UCSD-AML1 (cell line): ENCODE data around the gene PHGDH.
"Not testable (repeated sequence)": the region's sequence is repeated elsewhere in the genome, so short reads cannot be mapped to it uniquely, and the experiment has no call there.

ENCODE experiments used
- DNase-seq: peaks from one replicate; lab custom pipeline; 2025; ENCODE audit not compliant: unreplicated experiment; lab: John Stamatoyannopoulos, UW

The PHGDH gene

GRCh38 chr1:119711804-119712341 is at the start of gene PHGDH:
TSS of gene PHGDH (plus strand) at chr1:119711934. CDS start at chr1:119712023, 89 bp downstream.
- DNase-seq, result peak; percentile 63

DNA sequence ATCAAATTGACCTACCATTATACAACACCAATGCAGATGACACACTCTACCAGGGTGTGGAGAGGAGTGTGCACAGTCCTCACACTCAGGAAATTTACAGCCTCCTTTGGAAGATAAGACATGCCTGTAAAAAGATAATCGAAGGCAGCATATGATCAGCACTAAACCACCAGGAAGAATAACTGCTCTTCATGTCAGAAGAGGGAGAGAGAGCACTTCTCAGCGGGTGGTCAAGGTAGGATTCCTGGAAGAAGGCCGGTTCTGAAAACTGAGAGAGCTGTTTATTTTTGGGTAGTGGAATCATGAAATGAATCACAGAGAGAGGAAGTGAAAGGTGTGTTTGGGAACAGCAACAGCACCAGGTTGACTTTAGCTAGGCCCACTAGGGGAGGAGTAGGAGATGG is 49.7 kb upstream of the PHGDH start:
- DNase-seq, result no peak

DNA sequence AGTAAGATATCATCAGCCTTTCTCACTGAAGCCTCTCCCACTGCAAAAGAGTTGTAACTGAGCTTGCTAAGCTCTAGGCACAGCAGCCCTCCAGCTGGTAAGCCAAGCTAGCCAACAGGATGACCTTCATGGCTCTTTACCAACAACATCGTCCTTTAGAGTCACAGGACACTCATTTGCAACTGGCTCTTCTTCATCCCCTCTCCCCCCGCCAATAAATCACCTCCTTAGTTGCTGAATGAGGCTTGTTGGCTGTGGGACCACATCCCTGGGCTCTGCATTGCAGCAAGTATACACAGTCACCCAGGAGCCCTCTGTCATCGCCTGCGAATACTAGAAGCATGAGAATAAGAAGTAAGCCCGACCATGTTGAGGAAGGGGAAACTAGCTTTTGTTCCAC is 47.7 kb upstream of the PHGDH start:
- no peak for DNase-seq

DNA sequence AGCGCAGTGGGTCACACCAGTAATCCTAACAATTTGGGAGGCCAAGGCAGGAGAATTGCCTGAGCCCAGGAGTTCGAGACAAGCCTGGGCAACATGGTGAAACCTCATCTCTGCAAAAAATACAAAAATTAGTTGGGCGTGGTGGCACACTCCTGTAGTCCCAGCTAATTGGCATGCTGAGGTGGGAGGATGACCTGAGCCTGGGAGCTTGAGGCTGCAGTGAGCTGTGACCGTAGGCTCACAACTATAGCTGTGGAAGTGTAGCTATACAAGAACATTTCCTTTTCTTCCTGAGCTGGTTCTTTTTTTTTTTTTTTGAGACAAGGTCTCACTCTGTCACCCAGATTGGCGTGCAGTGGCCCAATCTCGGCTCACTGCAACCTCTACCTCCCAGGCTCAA is 44.6 kb upstream of the PHGDH start:
- DNase-seq, result no peak

DNA sequence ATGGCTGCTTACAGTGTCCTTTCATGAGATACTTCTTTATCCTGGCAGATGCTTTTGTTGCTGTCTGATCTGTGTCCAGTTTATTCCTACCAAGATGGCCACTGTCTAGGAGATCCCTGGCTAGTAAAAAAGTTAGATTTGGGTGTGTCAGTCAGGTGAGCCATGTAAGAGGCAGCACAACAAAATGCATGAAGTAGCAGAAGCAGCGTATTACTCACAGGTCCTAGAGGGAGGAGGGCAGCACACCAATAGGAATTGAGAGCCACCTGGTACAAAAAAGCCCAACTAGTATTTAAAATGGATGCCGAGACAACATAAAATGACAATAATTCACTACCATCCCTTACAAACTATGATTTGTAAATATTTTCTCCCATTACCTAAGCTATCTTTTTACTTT is 40.8 kb upstream of the PHGDH start:
- no peak for DNase-seq

DNA sequence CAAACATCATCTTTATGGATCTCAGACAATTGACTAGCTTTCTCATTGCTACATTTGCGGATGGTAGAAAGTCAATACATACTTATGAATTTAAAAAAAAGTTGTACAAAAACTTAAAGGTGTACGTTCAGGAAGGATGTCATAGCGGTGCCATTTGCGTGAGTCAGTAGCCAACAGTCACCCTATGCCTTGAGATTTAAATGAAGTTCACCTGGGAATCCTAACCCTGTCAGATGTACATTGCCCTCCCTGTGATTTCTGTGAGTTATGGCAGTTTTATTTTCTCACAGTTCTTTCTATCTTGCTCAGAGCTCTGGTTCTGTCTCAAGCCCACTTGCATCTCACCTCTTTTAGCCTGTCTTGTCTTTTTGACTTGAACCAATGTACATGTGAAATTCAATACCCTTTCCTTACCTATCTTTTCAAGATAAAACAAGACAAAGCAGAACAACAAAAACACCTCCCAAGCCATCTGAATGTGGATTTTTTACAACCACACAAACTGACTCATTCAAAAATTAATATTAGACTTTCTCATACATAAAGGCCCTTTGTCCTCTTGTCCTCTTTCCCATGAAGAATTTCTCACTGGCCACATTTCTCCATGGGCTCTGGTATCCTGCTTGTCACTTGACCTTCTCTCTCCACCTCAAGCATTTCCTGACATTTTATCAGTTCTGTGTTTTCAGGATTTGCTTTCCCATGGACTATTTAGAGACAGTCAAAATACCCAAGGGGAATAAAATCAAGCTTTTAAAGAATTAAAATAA is 38.4 kb upstream of the PHGDH start:
- no peak for DNase-seq

DNA sequence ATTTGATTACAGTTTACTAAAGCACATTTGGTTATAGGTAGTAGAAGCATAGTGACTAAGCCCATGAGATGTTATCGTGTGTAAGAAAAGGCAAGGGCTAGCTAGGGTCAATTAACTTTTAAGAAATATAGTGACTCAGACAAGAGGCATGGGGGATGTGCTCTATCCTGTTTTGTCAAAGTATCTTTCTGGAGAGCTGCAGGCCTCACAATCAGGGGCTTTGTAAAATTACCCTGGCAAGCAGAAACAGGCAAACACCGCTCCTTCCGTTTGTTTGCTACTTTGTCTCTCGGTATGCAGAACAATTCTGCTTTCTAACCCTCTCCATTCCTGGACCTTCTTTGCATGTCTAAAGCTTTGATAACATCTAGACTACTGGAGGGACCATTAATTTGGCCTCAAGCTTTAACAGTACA is 37.6 kb upstream of the PHGDH start:
- no peak for DNase-seq

DNA sequence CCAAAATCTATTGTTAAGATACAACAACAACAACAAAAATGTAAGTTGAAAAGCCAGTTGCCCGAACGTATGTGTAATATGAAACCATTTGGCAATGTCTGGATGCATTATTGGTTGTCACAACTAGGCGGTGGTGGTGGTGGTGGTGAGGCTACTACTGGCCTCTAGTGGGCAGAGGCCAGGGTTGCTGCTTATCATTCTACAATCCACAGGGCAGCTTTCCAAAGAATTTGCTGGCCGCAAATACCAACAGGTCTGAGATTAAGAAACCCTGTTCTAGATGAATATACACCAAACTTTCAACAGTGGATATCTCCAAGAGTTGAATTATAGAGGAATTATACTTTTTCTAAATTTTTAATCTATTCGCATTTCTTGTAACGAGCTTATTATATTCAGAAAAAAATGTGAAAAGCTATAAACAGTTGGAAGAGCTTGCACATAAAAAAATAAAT is 36.9 kb upstream of the PHGDH start:
- no peak for DNase-seq

DNA sequence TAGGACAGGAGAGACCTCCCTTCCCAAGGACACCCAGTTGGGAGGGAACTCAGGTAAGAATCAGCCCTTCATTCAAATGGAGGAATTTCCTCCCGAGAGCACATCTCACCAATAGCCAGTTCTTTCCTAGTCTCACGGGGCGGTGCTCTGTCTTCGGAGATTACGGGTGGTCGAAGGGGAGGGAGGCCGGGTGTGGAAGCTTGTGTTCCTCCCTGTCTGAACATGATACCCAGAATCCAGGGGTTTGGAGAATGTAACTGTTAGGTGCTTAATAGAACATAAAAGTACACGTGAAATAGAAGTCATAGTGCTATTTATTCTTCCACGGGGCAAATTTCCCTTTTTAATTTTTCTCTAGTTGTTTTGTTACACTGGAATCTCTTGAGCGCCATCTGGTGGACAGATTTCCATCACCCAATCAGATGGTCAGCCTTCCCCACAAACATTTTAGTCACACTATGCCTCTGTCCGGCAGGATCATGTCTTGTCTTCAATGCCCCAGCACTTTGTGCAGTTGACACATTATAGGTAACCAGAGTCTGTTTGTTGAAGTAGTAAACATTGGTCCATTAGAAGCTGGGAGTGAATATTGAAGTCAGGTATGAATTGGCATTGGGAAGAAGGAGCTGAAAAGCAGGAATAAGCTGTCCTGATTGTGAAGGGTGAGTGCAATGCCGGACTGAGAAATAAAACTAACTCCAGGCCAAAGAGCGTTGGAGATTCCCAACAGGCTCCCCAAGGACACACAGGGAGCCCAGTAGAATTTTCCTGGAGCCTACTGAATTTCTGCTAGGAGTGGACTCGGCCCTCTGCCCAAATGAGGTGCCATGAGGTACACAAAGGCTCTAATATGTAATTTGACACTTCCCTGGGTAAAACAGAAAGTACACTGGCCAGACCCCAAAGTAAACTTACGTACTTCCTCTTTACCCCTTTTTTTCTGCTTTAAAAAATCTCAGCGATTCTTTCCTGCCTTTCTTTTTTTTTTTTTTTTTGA is 36.1 kb upstream of the PHGDH start:
- DNase-seq, result peak; percentile 43

GRCh38 chr1:119676571-119677206 is 35.0 kb upstream of the PHGDH start:
- DNase-seq, result no peak

DNA sequence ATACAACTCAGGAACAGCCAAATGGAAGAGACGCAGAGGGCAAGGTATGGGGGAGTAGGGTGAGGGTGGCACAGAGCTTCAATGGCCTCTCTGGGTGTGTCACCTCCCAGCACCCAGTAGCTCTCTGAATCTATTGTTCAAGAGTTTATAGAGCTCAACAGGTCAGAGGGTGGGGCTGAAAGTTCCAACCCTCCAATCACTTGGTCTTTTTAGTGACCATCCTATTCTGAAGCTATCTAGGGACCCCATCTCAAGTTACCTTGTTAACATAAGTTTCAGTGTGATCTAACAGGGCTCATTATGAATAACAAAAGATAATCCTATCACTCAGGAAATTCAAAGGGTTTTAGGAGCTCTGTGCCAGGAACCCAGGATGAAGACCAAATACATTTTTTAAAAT is 32.5 kb upstream of the PHGDH start:
- no peak for DNase-seq

DNA sequence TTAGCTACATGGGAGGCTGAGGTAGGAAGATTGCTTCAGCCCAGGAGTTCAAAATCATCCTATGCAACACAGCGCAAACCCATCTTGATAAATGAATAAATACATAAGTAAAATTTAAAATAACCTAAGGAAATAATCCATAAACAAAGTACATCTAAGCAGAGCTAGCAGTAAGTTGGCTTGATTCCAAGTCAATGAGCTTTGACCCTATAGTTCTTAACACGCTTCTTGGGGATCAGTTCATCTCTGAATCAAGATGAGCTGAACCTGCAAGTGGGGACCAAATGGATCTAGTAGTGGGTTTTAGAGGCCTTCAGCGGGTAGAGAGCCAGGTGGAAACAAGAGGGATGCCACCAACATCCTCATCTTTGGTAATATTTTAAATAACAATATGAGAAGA is 31.5 kb upstream of the PHGDH start:
- no peak for DNase-seq

DNA sequence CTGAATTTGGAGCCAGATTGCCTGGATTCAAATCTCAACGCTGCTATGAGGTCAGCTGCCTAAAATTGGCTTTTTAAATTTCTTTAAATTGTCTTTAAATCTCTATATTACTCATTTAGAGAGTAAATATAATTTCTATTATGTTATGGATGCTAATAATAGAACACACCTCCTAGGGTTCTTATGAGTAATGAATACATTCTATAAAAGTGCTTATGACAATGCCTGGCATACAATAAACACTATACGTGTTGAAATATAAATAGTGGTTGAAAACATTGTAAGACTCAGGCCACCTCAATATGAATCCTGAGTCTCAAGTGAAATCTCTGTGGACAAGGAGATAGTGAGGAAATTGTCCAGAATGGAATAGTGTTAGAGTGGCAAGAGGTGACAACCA is 31.0 kb upstream of the PHGDH start:
- no peak for DNase-seq

- DNase-seq, result no peak
These were observed 30.2 kb upstream of the PHGDH start for GRCh38 chr1:119681560-119681959.

DNA sequence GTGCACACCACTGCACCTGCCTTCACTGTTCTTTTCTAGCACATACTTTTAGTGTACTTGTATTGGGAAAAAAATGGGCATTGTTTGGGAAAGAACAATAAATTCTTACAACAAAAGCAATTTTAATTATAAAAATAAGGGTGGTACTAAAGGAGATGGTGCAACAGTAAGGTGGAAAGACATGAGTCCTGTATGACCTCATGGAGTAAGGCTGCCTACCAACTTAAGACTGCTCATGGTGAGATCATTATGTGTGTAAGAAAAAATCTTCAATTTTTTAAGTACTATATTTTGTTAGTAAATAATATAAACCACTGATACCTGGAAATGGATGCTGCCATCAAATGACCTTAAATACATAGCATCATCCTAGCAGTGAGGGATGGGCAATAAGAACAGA is 29.6 kb upstream of the PHGDH start:
- DNase-seq, result no peak

DNA sequence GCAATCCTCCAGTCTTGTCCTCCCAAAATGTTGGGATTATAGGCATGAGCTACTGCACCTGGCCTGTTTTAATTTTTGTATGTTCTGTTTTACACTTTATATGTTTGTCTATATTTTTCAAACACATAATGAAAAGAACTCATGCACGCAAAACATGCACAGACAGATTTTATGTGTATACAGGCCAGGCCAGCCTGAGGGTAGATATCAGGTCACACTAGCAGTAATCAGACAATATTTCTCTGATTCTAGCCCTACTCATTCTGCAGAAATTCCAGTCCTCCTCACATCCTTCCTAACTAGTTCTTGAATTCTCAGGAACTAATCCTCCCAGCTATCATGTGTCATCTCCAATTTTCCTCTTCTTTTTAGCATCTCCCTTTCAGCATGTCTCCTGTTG is 27.8 kb upstream of the PHGDH start:
- no peak for DNase-seq

DNA sequence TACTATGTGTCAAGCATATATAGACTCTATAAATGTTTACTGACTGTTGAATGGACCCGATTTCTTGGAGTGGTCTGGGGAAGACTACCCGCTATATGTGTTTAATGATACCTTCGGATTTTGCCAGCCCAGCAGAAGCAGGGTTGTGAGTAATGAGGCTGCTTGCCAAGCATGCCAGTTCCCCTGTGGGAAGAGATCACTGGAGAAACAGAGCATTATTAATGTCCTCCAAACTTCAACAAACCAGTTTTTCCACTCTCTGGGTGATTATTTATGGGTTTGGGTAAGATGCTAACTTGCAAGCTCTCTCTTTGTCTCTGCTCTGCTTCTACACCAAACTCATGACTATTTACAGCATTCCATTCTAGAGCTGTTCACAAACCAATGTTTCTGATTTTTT is 25.1 kb upstream of the PHGDH start:
- DNase-seq, result no peak

GRCh38 chr1:119687434-119688079 is 24.2 kb upstream of the PHGDH start:
- no peak for DNase-seq

DNA sequence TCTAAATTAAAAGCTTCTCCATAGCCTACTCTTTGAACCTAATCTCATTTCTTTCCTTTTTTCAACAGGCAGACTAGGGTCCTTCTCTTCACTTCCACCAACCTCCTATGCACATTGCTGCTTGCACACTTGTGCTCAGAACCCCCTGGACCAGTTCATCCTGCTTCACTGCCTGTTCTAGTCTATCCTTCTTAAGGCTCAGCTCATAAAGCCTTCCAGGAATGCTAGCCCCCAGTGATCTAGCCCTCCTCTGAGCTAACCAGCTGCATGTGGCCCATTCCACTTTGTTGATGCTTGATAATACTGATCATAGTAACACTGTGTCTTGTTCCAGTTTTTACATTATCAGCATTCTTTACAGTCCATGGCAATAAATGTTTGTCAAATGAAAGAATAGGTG is 22.9 kb upstream of the PHGDH start:
- DNase-seq, result no peak

GRCh38 chr1:119689511-119689910 is 22.2 kb upstream of the PHGDH start:
- DNase-seq, result no peak

DNA sequence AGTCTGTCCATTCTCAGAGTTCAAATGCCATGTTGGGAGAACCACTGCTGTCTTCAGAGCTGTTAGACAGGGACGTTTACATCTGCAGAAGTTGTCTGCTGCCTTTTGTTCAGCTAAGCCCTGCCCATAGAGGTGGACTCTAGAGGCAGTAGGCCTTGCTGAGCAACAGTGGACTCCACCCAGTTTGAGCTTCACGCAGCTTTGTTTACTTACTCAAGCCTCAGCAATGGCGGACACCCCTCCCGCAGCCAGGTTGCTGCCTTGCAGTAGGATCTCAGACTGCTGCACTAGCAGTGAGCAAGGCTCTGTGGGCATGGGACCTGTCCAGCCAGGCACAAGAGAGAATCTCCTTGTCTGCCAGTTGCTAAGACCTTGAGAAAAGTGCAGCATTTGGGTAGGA is 14.9 kb upstream of the PHGDH start:
- not testable (repeated sequence) for DNase-seq
